Measurements from ENCODE around the gene CKAP5.

DNA sequence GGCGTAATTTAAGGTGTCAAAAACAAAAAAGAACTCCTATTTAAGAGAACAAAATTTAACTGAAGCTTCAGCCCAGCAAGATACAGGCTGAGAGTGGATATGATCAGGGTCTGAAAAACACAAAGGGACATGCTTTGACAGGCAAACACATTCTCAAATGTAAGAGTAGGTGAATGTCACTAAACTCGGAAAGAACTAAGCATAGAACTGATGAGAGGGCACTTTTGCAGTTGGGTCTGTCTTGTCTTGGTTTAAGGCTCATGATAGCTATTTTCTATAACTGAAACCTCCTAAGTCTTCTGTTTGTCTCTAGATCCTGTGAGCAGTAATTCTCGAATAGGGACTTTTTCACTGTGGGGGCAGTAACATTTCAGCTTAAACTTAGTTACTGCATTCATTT, 100.1 kb downstream of the CKAP5 start:
- no peak for TF ChIP-seq EZH2 (IDR thresholded peaks at IDR 0.05)
- no peak for TF ChIP-seq POLR2AphosphoS5 (IDR thresholded peaks at IDR 0.05; ENCODE audit: low read depth, low read length)
- no peak for TF ChIP-seq CTCF (IDR thresholded peaks at IDR 0.05 in 2 of 3, conservative IDR thresholded peaks at IDR 0.05 in 1 of 3; ENCODE audit: borderline replicate concordance in 1 of 3, insufficient read depth in 1 of 3, low read depth in 2 of 3, low read length in 2 of 3)
- TF ChIP-seq RAD21 (IDR thresholded peaks at IDR 0.05; ENCODE audit: low read depth), result no peak
- TF ChIP-seq, protein P1, sequence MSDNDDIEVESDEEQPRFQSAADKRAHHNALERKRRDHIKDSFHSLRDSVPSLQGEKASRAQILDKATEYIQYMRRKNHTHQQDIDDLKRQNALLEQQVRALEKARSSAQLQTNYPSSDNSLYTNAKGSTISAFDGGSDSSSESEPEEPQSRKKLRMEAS (IDR thresholded peaks at IDR 0.05), result no peak
- no peak for TF ChIP-seq ELF1 (IDR thresholded peaks at IDR 0.05; ENCODE audit: borderline replicate concordance, low read depth)
